Measurements from ENCODE around the gene PACS1.

The PACS1 gene

GRCh38 chr11:66290330-66290621 is 220.2 kb downstream of the PACS1 start:
- no peak for DNase-seq (ENCODE audit: low read depth)

- no peak for DNase-seq (ENCODE audit: low read depth)
Observed at GRCh38 chr11:66291303-66291705, 221.2 kb downstream of the PACS1 start.

GRCh38 chr11:66291706-66292542 is 221.9 kb downstream of the PACS1 start, which contains the start of gene TMEM151A:
TMEM151A (plus strand) TSS chr11:66291894; CDS start chr11:66292014, 120 bp downstream.
- no peak for DNase-seq (ENCODE audit: low read depth)

GRCh38 chr11:66292543-66293332 is 222.7 kb downstream of the PACS1 start:
- no peak for DNase-seq (ENCODE audit: low read depth)

DNA sequence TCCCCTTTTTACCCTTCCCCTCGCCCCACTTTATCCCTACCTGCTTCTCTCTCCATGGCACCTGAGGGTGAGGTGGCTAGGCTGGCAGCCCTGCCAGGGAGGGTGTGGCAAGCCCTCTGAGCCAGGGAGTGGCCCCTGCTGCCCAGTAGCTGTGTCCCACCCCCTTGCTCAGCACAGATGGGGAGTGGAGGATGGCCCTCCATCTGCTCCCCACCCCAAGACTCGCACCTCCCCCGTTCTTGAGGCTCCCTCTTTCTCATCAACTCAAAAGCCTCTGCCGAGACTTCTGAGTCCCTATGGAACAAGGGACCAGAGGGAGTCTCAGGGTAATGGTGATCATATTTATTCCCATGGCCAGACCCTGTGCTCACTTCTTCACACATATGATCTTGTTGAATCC is 223.3 kb downstream of the PACS1 start:
- DNase-seq (ENCODE audit: low read depth), result no peak

DNA sequence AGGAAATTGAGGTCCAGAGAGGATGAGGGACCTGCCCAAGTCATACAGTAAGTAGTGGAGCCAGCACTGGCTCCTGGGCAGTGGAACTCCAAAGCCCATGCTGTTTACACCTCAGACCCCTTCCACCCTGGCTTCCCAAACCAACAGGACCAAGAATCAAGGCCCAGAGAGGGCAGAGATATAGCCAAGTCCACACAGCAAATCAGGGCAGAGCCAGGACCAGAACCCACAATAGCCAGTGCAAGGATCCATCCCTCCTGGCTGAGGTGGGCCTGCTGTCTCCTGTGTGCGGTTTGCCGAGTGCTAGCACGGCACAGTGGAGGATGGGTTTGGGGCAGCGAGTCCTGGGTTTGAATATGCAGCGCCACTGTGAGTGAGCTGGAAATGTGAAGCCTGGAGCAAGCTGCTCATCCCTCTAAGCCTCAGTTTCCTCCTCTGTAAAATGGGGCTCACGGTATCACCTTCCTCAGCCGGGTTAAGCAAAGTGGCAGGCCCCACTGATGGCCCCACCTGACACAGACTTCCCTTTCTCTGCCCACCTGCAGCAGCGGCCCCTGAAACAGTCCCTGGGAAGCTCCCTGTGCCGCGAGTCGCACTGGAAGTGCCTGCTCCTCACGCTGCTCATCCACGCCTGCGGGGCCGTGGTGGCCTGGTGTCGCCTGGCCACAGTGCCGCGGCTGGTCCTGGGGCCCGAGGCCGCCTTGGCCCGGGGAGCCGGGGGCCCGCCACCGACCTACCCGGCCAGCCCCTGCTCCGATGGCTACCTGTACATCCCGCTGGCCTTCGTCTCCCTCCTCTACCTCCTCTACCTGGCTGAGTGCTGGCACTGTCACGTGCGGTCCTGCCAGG is 223.9 kb downstream of the PACS1 start:
- DNase-seq (ENCODE audit: low read depth), result no peak
